ENCODE measurements around the gene ZCWPW2.

DNA sequence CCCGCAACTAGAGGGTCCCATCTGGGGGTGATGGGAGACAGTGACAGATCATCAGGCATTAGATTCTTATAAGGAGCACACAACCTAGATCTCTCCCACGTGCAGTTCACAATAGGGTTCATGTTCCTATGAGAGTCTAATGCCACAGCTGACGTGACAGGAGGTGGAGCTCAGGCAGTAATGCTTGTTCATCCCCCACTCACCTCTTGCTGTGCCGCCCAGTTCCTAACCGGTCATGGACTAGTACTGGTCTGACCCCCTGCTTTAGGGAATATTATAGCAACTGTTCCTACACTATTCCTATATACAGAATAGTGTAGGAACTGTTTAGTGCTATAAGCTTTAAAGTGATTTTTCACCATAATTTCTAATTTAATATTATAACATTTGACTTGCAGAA is 128.2 kb downstream of the ZCWPW2 start:
- TF ChIP-seq, protein P1, sequence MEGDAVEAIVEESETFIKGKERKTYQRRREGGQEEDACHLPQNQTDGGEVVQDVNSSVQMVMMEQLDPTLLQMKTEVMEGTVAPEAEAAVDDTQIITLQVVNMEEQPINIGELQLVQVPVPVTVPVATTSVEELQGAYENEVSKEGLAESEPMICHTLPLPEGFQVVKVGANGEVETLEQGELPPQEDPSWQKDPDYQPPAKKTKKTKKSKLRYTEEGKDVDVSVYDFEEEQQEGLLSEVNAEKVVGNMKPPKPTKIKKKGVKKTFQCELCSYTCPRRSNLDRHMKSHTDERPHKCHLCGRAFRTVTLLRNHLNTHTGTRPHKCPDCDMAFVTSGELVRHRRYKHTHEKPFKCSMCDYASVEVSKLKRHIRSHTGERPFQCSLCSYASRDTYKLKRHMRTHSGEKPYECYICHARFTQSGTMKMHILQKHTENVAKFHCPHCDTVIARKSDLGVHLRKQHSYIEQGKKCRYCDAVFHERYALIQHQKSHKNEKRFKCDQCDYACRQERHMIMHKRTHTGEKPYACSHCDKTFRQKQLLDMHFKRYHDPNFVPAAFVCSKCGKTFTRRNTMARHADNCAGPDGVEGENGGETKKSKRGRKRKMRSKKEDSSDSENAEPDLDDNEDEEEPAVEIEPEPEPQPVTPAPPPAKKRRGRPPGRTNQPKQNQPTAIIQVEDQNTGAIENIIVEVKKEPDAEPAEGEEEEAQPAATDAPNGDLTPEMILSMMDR (conservative IDR thresholded peaks at IDR 0.05; ENCODE audit: low read length) = no peak
- TF ChIP-seq EZH2phosphoT487 (IDR thresholded peaks at IDR 0.05; ENCODE audit: borderline replicate concordance) = no peak

Measured in Loucy (cell line).